ENCODE data around the gene GSTA2.
"Not testable (repeated sequence)": the region's sequence is repeated elsewhere in the genome, so short reads cannot be mapped to it uniquely, and the experiment has no call there.

Gene GSTA2

GRCh38 chr6:52760105-52760765 is 3.0 kb downstream of the GSTA2 start:
- DNase-seq (ENCODE audit: low spot score) = no peak

DNA sequence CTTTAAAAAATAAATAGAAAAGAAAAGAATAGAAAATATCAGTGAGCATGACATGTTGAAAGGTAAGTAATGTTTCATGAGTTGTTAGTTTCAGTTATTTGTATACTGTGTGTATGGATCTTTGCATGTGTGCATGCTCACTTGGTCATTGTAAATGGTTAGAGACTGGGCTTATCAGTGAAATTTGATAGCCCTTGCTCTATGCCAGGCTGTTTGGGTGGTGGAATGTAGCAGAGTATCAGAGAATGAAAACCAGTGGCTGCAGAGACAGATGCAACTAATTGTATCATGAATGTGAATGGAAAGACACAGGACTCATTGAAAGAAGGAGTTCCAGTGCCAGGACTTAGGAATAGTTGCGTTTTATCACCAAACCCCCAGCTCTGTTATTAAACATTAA is 4.2 kb downstream of the GSTA2 start:
- DNase-seq (ENCODE audit: low spot score) = no peak

DNA sequence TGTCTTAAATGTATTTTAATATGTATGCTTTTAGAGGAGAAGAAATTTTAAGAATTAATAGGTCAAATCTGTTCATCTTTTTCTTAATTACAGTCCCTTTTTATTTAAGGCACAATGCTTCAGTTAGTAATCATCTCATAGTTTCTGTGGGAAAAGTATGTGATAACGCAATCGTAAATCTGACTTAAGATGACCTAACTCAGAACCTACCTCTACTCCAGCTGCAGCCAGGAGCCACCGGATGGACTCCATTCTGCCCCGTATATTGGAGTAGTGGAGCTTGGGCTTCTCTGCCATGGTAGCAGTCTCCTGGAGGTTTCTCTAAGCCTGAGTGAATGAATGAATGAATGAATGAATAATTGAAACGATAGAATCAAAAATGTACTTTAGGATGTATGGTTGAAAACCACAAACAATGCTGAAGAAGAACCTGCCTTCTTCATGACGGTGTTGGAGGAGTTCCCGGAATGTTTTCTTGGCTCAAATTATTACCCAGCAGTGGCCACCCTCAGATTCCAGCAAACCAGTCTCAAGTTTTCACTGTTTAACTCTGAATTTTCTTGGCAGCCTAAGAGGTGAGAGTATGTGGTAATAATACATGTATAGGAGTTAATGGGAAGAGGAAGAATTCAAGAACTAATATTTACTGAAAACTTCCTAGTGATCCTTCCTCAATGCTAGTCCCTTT is 5.5 kb downstream of the GSTA2 start:
- not testable (repeated sequence) for DNase-seq (ENCODE audit: low spot score)

DNA sequence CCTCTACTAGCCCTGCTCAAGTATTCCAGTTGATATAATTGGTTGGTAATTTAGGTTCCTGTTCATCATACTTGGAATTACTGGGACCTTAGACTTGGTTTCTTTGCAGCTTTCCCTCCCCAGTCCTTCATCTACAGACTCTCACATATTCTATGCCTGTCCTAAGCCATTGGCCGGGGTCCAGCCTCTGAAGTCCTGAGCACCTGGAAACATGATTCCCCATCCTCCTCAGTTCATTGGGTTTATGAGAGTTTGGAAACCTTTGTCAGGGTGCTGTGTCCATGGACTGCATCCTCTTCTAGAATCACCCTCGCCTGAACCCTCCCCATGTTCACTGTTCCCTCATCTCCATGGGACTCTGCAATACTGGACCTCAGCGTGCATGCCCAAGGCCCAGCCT is 8.8 kb downstream of the GSTA2 start:
- DNase-seq (ENCODE audit: low spot score) = no peak

DNA sequence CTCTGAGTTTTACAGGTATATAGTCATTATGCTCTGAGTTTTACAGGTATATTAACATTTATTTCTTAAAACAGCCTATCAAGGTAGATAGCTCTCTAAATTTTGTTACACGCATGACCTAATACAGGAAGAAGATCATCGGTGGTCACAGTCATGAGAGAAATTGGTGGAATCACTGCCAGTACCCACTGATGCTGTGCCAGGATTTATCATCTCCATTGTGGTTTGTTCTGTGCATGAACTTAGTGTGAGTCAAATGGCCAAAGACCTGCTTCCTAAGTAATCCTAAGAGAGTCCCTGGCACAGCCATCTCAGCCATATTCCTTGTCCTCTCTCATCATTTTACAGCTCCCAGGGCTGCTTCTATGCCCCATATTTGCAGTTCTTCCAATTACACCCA is 10.1 kb downstream of the GSTA2 start:
- DNase-seq (ENCODE audit: low spot score) = not testable (repeated sequence)

GRCh38 chr6:52752310-52752709 is 11.0 kb downstream of the GSTA2 start:
- no peak for DNase-seq (ENCODE audit: low spot score)

- no peak for DNase-seq (ENCODE audit: low spot score)
Measured at GRCh38 chr6:52749556-52750152, 13.6 kb downstream of the GSTA2 start.

DNA sequence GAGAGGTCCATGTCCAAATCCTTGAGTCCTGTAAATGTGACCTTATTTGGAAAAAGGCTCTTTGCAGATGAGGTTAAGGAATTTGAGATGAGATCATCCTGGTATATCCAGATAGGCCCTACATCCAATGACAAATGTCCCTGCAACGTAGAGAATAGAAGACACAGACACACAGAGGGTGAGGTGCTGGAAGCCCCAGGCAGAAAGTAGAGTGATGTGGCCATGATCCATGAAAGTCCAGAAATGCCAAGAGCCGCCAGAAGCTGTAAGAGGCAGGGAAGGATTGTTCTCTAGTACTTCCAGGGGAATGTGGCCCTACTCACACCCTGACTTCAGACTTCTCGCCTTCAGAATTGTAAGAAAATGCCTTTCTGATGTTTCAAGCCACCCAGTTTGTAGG is 16.0 kb downstream of the GSTA2 start:
- DNase-seq (ENCODE audit: low spot score) = not testable (repeated sequence)

DNA sequence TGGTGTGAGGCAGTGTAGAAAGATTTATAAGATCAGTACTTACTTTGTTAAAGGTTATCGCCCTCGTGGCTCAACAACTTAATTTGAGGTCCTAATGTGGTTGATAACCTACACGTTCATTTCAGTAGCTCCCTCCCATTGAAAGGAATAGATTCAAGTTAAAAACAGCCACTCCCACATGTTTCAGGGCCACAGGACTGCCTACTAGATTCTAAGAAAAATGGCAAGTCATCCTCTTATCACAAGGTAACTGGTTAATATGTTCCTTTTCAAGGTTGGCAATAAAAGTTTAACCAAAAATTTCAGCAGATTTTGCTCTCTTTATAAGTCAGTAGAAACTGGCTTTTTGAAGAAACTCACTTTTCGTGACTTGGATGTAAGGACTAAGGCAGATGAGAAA is 17.1 kb downstream of the GSTA2 start:
- no peak for DNase-seq (ENCODE audit: low spot score)

DNA sequence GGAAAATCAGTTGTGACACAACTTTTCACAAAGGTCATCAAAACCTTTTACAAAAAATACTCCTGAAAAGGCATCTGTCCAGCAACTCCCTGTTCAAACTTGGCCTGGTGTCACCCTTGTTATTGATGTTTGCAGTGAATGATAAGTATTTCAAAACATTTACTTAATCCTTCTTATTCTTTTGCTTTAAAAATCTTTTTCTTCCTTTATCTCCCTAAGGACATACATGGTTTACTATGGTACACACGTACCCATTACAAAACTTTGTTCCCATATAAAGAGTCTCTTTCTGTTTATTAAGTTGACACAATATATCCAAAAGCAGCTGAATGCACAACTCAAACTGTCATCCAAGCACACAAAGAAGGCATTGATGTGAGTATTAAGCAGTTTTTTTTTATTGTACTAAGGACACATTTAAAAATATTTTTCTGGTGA is 17.5 kb downstream of the GSTA2 start:
- no peak for DNase-seq (ENCODE audit: low spot score)

DNA sequence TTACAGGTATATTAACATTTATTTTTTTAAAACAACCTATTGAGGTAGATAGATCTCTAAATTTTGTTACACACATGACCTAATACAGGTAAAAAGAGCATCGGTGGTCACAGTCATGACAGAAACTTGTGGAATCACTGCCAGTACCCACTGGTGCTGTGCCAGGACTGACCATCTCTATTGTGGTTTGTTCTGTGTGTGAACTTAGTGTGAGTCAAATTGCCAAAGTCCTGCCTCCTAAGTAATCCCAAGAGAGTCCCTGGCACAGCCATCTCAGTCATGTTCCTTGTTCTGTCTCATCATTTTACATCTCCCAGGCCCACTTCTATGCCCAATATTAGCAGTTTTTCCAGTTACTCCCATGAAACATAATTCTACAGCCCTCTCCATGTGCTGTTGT is 21.4 kb downstream of the GSTA2 start:
- no peak for DNase-seq (ENCODE audit: low spot score)

GRCh38 chr6:52739627-52740026 is 23.6 kb downstream of the GSTA2 start:
- no peak for DNase-seq (ENCODE audit: low spot score)

DNA sequence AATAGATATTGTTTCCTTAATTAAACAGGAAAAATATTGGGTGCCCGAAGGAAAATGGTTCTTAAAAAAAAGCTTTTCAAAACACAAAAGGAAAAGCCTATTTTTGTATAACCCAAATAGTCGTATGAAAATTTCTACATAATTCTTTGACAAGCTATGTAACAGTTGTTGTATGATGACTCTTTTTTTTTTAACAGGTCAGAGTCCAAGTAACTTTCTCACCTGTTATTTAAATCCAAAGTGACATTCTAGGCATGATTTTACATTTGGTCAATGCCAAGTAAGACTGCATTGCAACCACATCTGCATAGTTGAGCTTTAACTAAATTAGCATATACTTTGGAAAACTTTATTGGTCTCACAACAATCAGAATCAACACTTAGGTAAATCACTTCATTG is 24.1 kb downstream of the GSTA2 start:
- DNase-seq (ENCODE audit: low spot score) = no peak

DNA sequence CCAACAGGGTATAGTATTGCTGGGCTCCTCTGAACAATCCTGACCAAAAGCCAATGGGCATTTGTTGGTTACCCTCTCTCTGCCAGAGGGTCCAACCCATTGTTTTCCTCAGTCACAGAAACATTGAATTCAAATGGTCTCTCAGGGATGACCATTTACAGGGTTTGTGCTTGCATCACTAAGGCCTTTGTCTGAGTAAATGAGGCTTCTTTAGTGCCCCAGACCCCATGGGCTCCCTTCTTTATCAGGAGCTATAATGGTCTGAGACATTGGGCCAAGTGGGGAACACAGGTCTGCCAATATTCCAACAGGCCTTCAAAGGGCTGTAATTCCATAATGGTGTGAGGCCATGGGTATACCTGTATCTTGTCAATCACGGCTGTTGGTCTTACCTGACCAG is 27.1 kb downstream of the GSTA2 start:
- DNase-seq (ENCODE audit: low spot score) = no peak

GRCh38 chr6:52735071-52735470 is 28.2 kb downstream of the GSTA2 start:
- DNase-seq (ENCODE audit: low spot score) = no peak

GRCh38 chr6:52734072-52734471 is 29.2 kb downstream of the GSTA2 start:
- no peak for DNase-seq (ENCODE audit: low spot score)

GRCh38 chr6:52733172-52733571 is 30.1 kb downstream of the GSTA2 start:
- DNase-seq (ENCODE audit: low spot score) = no peak

GRCh38 chr6:52731719-52732118 is 31.6 kb downstream of the GSTA2 start:
- DNase-seq (ENCODE audit: low spot score) = no peak

DNA sequence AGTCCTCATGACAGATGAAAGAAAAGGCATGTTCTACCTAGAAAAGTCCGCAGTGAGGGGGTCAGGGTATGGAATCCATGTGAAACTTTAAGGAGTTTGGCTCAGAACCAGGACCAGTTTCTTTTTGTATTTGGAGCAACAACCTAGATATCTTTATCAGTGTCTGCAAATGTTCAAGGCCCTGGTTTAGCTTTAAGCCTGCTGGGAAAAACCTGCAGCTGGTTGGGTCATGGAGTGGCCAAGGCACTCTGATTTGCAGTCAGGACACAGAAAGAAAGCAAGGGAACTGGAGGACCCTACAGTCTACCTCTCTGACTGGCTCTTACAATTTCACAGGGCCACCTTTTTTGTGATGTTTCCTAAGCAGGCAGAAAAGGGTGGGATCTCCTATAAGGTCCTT is 33.7 kb downstream of the GSTA2 start:
- no peak for DNase-seq (ENCODE audit: low spot score)

DNA sequence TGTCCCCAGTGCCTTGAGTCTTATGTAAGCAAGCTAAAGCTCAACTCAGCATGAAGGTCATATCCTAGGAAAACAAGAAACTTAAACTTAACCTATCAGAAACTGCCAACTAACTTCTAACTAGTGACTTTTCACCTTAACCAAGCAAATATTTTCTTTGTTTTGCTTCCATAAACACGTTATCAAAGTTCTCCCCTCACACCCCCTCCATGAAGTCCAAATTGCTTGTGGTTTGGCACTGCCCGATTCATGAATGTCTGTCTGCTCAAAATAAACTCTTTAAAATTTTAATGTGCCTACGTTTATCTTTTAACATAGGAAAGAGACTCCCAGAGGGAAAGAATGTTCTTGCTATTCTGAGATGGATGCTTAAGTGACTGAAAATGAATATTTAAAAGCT is 34.9 kb downstream of the GSTA2 start:
- no peak for DNase-seq (ENCODE audit: low spot score)

- no peak for DNase-seq (ENCODE audit: low spot score)
Measured at GRCh38 chr6:52727908-52728307, 35.4 kb downstream of the GSTA2 start.

- DNase-seq (ENCODE audit: low spot score) = no peak
Measured at GRCh38 chr6:52726741-52727535, 36.3 kb downstream of the GSTA2 start.

GRCh38 chr6:52726193-52726542 is 37.1 kb downstream of the GSTA2 start:
- DNase-seq (ENCODE audit: low spot score) = no peak

Measured in HuH-7 (cell line).